ENCODE measurements around the gene KCTD11.

The KCTD11 gene

GRCh38 chr17:7315570-7316235, 36.3 kb upstream of the KCTD11 start:
- H3K4me3 ChIP-seq (ENCODE audit: low read depth, low read length) = peak overlapping the region; percentile 83
- no peak for DNase-seq (ENCODE audit: low read depth)
- TF ChIP-seq CTCF (conservative IDR thresholded peaks at IDR 0.05; ENCODE audit: low read depth, low read length) = no peak

- no peak for TF ChIP-seq CTCF (conservative IDR thresholded peaks at IDR 0.05; ENCODE audit: low read depth, low read length)
- H3K4me3 ChIP-seq (ENCODE audit: low read depth, low read length) = no peak overlapping the region
- DNase-seq (ENCODE audit: low read depth) = no peak
These were observed 34.7 kb upstream of the KCTD11 start for GRCh38 chr17:7317161-7317803.

- no peak for TF ChIP-seq CTCF (conservative IDR thresholded peaks at IDR 0.05; ENCODE audit: low read depth, low read length)
- DNase-seq (ENCODE audit: low read depth) = no peak
- no peak overlapping the region for H3K4me3 ChIP-seq (ENCODE audit: low read depth, low read length)
These were observed 33.7 kb upstream of the KCTD11 start for GRCh38 chr17:7318121-7318860.

- DNase-seq (ENCODE audit: low read depth) = no peak
- no peak for TF ChIP-seq CTCF (conservative IDR thresholded peaks at IDR 0.05; ENCODE audit: low read depth, low read length)
- H3K4me3 ChIP-seq (ENCODE audit: low read depth, low read length) = no peak overlapping the region
These were observed 30.5 kb upstream of the KCTD11 start for GRCh38 chr17:7321466-7321865.

GRCh38 chr17:7322520-7323194, 29.3 kb upstream of the KCTD11 start:
- DNase-seq (ENCODE audit: low read depth) = no peak
- TF ChIP-seq CTCF (conservative IDR thresholded peaks at IDR 0.05; ENCODE audit: low read depth, low read length) = no peak
- no peak overlapping the region for H3K4me3 ChIP-seq (ENCODE audit: low read depth, low read length)

- DNase-seq (ENCODE audit: low read depth) = peak; percentile 51
- TF ChIP-seq CTCF (conservative IDR thresholded peaks at IDR 0.05; ENCODE audit: low read depth, low read length) = peak; percentile 90
- H3K4me3 ChIP-seq (ENCODE audit: low read depth, low read length) = no peak overlapping the region
These were observed 28.1 kb upstream of the KCTD11 start for GRCh38 chr17:7323731-7324437.

All from choroid plexus epithelial cell (primary cell).